ENCODE data around the gene ACTRT1. TPM values are rescaled to one million over a fixed set of nuclear protein-coding genes. Genes with fewer than 3 reads are reported as not detected.

ACTRT1 gene
- total and polyA plus RNA-seq, 4 donors = not detected

DNA sequence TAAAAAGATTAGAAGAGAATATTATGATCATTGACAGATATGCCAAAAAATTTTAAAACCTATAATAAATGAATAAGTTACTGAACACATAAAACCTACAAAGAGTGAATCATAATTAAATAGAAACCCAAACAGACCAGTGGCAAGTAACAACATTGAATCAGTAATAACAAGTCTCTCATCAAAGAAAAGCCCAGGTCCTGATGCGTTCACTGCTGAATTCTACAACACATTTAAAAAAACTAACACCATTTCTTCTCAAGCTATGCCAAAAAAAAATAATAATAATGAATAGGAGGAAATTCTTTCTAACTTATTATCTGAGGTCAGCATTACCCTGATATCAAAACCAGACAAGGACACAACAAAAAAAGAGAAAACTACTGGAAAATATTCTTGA, 30.6 kb downstream of the ACTRT1 start:
- 85% methylated on average over 1 of the region's 1 CpG for WGBS
- Histone ChIP-seq H3K27ac (ENCODE audit: low read depth in 1 of 2, low read length in 2 of 2) (no peak overlapping the region), H3K9ac (ENCODE audit: low read depth in 1 of 2, low read length in 2 of 2) (no peak overlapping the region), H3K4me3 (ENCODE audit: low read depth in 1 of 3, low read length in 3 of 3) (no peak overlapping the region), H3K4me1 (ENCODE audit: control insufficient read depth in 4 of 4, insufficient read depth in 4 of 4, low read length in 3 of 4) (no peaks in the 10 kb centered on the region), H3K9me3 (ENCODE audit: control insufficient read depth in 4 of 4, low read length in 3 of 4) (no peaks in the 10 kb centered on the region), H3K36me3 (ENCODE audit: control insufficient read depth in 4 of 4, insufficient read depth in 3 of 4, low read depth in 1 of 4, low read length in 3 of 4) (no peaks in the 10 kb centered on the region), H3K27me3 (ENCODE audit: control insufficient read depth in 4 of 4, insufficient read depth in 4 of 4, low read length in 3 of 4) (no peaks in the 10 kb centered on the region)
- no peak for DNase-seq (ENCODE audit: low spot score)
- TF ChIP-seq HNF4A (conservative IDR thresholded peaks at IDR 0.05) (no peak), FOXA2 (IDR thresholded peaks at IDR 0.05) (no peak), TAF1 (conservative IDR thresholded peaks at IDR 0.05) (no peak), GABPA (IDR thresholded peaks at IDR 0.05 in 1 of 2, conservative IDR thresholded peaks at IDR 0.05 in 1 of 2) (no peak), RAD21 (IDR thresholded peaks at IDR 0.05) (no peak), YY1 (IDR thresholded peaks at IDR 0.05) (no peak), NR2F2 (IDR thresholded peaks at IDR 0.05) (no peak), RXRA (IDR thresholded peaks at IDR 0.05) (no peak)
- TF ChIP-seq, protein P1, sequence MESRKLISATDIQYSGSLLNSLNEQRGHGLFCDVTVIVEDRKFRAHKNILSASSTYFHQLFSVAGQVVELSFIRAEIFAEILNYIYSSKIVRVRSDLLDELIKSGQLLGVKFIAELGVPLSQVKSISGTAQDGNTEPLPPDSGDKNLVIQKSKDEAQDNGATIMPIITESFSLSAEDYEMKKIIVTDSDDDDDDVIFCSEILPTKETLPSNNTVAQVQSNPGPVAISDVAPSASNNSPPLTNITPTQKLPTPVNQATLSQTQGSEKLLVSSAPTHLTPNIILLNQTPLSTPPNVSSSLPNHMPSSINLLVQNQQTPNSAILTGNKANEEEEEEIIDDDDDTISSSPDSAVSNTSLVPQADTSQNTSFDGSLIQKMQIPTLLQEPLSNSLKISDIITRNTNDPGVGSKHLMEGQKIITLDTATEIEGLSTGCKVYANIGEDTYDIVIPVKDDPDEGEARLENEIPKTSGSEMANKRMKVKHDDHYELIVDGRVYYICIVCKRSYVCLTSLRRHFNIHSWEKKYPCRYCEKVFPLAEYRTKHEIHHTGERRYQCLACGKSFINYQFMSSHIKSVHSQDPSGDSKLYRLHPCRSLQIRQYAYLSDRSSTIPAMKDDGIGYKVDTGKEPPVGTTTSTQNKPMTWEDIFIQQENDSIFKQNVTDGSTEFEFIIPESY (IDR thresholded peaks at IDR 0.05) = no peak
- TF ChIP-seq, protein P2, sequence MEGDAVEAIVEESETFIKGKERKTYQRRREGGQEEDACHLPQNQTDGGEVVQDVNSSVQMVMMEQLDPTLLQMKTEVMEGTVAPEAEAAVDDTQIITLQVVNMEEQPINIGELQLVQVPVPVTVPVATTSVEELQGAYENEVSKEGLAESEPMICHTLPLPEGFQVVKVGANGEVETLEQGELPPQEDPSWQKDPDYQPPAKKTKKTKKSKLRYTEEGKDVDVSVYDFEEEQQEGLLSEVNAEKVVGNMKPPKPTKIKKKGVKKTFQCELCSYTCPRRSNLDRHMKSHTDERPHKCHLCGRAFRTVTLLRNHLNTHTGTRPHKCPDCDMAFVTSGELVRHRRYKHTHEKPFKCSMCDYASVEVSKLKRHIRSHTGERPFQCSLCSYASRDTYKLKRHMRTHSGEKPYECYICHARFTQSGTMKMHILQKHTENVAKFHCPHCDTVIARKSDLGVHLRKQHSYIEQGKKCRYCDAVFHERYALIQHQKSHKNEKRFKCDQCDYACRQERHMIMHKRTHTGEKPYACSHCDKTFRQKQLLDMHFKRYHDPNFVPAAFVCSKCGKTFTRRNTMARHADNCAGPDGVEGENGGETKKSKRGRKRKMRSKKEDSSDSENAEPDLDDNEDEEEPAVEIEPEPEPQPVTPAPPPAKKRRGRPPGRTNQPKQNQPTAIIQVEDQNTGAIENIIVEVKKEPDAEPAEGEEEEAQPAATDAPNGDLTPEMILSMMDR (IDR thresholded peaks at IDR 0.05; ENCODE audit: low read depth, low read length, missing input control) = no peak
- TF ChIP-seq, protein P3, sequence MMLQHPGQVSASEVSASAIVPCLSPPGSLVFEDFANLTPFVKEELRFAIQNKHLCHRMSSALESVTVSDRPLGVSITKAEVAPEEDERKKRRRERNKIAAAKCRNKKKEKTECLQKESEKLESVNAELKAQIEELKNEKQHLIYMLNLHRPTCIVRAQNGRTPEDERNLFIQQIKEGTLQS (IDR thresholded peaks at IDR 0.05) = no peak

DNA sequence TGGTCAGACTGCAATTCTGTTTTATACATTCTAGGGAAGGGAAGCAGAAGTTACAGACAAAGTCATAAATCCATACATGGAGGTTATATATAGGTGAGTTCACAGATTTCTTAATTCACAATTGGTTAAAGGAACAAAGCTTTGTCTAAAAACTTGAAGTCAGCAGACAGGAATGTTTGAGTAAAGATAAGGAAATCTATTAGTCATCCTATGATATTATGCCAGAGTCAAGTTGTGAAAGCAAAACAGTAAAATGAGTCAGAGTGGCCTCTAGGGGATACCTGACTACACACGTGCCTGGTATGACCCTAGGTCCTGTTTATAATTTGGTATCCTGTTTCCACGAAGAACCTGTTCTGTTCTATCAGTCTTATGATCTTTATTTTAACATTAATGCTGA, 31.5 kb downstream of the ACTRT1 start:
- Histone ChIP-seq H3K27me3 (ENCODE audit: control insufficient read depth in 4 of 4, insufficient read depth in 4 of 4, low read length in 3 of 4) (no peaks in the 10 kb centered on the region), H3K4me3 (ENCODE audit: low read depth in 1 of 3, low read length in 3 of 3) (no peak overlapping the region), H3K27ac (ENCODE audit: low read depth in 1 of 2, low read length in 2 of 2) (no peak overlapping the region), H3K9me3 (ENCODE audit: control insufficient read depth in 4 of 4, low read length in 3 of 4) (peaks cover 0 to 1% (median 0%) of the 10 kb centered on the region in 4 donors), H3K4me1 (ENCODE audit: control insufficient read depth in 4 of 4, insufficient read depth in 4 of 4, low read length in 3 of 4) (no peaks in the 10 kb centered on the region), H3K9ac (ENCODE audit: low read depth in 1 of 2, low read length in 2 of 2) (no peak overlapping the region), H3K36me3 (ENCODE audit: control insufficient read depth in 4 of 4, insufficient read depth in 3 of 4, low read depth in 1 of 4, low read length in 3 of 4) (no peaks in the 10 kb centered on the region)
- TF ChIP-seq, protein P4, sequence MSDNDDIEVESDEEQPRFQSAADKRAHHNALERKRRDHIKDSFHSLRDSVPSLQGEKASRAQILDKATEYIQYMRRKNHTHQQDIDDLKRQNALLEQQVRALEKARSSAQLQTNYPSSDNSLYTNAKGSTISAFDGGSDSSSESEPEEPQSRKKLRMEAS (IDR thresholded peaks at IDR 0.05) = no peak
- TF ChIP-seq, protein P5, sequence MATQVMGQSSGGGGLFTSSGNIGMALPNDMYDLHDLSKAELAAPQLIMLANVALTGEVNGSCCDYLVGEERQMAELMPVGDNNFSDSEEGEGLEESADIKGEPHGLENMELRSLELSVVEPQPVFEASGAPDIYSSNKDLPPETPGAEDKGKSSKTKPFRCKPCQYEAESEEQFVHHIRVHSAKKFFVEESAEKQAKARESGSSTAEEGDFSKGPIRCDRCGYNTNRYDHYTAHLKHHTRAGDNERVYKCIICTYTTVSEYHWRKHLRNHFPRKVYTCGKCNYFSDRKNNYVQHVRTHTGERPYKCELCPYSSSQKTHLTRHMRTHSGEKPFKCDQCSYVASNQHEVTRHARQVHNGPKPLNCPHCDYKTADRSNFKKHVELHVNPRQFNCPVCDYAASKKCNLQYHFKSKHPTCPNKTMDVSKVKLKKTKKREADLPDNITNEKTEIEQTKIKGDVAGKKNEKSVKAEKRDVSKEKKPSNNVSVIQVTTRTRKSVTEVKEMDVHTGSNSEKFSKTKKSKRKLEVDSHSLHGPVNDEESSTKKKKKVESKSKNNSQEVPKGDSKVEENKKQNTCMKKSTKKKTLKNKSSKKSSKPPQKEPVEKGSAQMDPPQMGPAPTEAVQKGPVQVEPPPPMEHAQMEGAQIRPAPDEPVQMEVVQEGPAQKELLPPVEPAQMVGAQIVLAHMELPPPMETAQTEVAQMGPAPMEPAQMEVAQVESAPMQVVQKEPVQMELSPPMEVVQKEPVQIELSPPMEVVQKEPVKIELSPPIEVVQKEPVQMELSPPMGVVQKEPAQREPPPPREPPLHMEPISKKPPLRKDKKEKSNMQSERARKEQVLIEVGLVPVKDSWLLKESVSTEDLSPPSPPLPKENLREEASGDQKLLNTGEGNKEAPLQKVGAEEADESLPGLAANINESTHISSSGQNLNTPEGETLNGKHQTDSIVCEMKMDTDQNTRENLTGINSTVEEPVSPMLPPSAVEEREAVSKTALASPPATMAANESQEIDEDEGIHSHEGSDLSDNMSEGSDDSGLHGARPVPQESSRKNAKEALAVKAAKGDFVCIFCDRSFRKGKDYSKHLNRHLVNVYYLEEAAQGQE (IDR thresholded peaks at IDR 0.05) = no peak
- no peak for TF ChIP-seq NR2F2 (IDR thresholded peaks at IDR 0.05)
- no peak for TF ChIP-seq GABPA (IDR thresholded peaks at IDR 0.05 in 1 of 2, conservative IDR thresholded peaks at IDR 0.05 in 1 of 2)
- TF ChIP-seq RAD21 (IDR thresholded peaks at IDR 0.05) = no peak
- TF ChIP-seq RXRA (IDR thresholded peaks at IDR 0.05) = no peak
- TF ChIP-seq FOXA1 (IDR thresholded peaks at IDR 0.05) = no peak
- 27% methylated on average over 2 of the region's 2 CpGs for WGBS
- DNase-seq (ENCODE audit: low spot score) = no peak
